ENCODE data around the gene TTC6. TPM values are rescaled to one million over a fixed set of nuclear protein-coding genes. Genes with fewer than 3 reads are reported as not detected.

The TTC6 gene
- total and polyA plus RNA-seq, 2 donors (not counting 3 experiments of a cell fraction or from before 2014, with no cell fraction given): 0.75 TPM; not detected in 1

- no peaks in the 10 kb centered on the region for H3K79me2 ChIP-seq (ENCODE audit: control insufficient read depth, insufficient read depth, low read length)
- H3K4me1 ChIP-seq (ENCODE audit: control insufficient read depth, extremely low read depth, insufficient read depth, low read length): peaks cover 4% of the 10 kb centered on the region
- no peak for FAIRE-seq
- H3K4me2 ChIP-seq (ENCODE audit: insufficient read depth, low read length): no peak overlapping the region
- intact Hi-C loops (cut with micrococcal nuclease) (no loop called here), dilution Hi-C loops (cut with MboI; ENCODE audit: extremely low pct_ligation_motif_present, low sequenced_read_pairs) (no loop called here)
- H3K27ac ChIP-seq (ENCODE audit: insufficient read depth, low read depth, low read length): no peak overlapping the region
- no peaks in the 10 kb centered on the region for H4K20me1 ChIP-seq (replicated peaks; ENCODE audit: control insufficient read depth, extremely low read depth, insufficient read depth, low read length)
- H3K9ac ChIP-seq (replicated peaks; ENCODE audit: extremely low read depth, insufficient read depth, low read length): no peak overlapping the region
- DNase-seq (ENCODE audit: low read depth, low spot score): no peak
- H3K9me3 ChIP-seq (replicated peaks; ENCODE audit: control insufficient read depth, insufficient read depth, low read length): no peaks in the 10 kb centered on the region
- TF ChIP-seq GATA2 (IDR thresholded peaks at IDR 0.05; ENCODE audit: insufficient read depth, insufficient read length, low read depth, low read length): no peak
- no peaks in the 10 kb centered on the region for H3K36me3 ChIP-seq (ENCODE audit: control insufficient read depth in 2 of 2, extremely low read depth in 1 of 2, insufficient read depth in 2 of 2, low read length in 2 of 2)
- H3K27me3 ChIP-seq (ENCODE audit: control insufficient read depth in 2 of 2, insufficient read depth in 2 of 2, low read length in 2 of 2): no peaks in the 10 kb centered on the region
- H3K4me3 ChIP-seq (replicated peaks in 1 of 3; ENCODE audit: insufficient read depth in 1 of 3, low read depth in 1 of 3, low read length in 3 of 3): no peak overlapping the region
- no TSS peak for BruUV-seq (replicated peaks)
- ChIA-PET POLR2A (no interaction called here), CTCF (interaction anchor here (1.1 kb wide), 1 partner anchor 12 kb away, joined by 4 read pairs; no protein-coding TSS in a partner anchor)
- H3K9me1 ChIP-seq (replicated peaks; ENCODE audit: control insufficient read depth, extremely low read depth, insufficient read depth, low read length): no peaks in the 10 kb centered on the region
- H2AFZ ChIP-seq (ENCODE audit: low read depth, low read length): no peak overlapping the region
Observed at GRCh38 chr14:37559386-37559785, 36.0 kb upstream of the TTC6 start.

GRCh38 chr14:37563189-37563588 lies 32.2 kb upstream of the TTC6 start:
- ChIA-PET CTCF (interaction anchor here (1.9 kb wide), 1 partner anchor 34 kb away, joined by 4 read pairs; no protein-coding TSS in a partner anchor), POLR2A (no interaction called here)
- dilution Hi-C loops (cut with MboI; ENCODE audit: extremely low pct_ligation_motif_present, low sequenced_read_pairs) (no loop called here), intact Hi-C loops (cut with micrococcal nuclease) (no loop called here)
- H3K4me2 ChIP-seq (ENCODE audit: insufficient read depth, low read length): no peak overlapping the region
- H3K4me1 ChIP-seq (ENCODE audit: control insufficient read depth, extremely low read depth, insufficient read depth, low read length): peaks cover 19% of the 10 kb centered on the region
- no peaks in the 10 kb centered on the region for H3K36me3 ChIP-seq (ENCODE audit: control insufficient read depth in 2 of 2, extremely low read depth in 1 of 2, insufficient read depth in 2 of 2, low read length in 2 of 2)
- H3K9me3 ChIP-seq (replicated peaks; ENCODE audit: control insufficient read depth, insufficient read depth, low read length): no peaks in the 10 kb centered on the region
- H3K27ac ChIP-seq (ENCODE audit: insufficient read depth, low read depth, low read length): no peak overlapping the region
- no peak for TF ChIP-seq POLR2A (IDR thresholded peaks at IDR 0.05; ENCODE audit: low read depth, low read length)
- TF ChIP-seq FOS (IDR thresholded peaks at IDR 0.05; ENCODE audit: borderline replicate concordance, insufficient read depth, low read length): no peak
- TF ChIP-seq GATA2 (IDR thresholded peaks at IDR 0.05; ENCODE audit: insufficient read depth, insufficient read length, low read depth, low read length): no peak
- TF ChIP-seq POLR2AphosphoS5 (IDR thresholded peaks at IDR 0.05; ENCODE audit: insufficient read depth, low read depth, low read length): no peak
- no peak for TF ChIP-seq JUN (IDR thresholded peaks at IDR 0.05; ENCODE audit: borderline replicate concordance, insufficient read depth, insufficient read length, low read depth)
- no peak for TF ChIP-seq EZH2 (IDR thresholded peaks at IDR 0.05; ENCODE audit: borderline replicate concordance, low read depth, low read length, severe bottlenecking)
- no peak for TF ChIP-seq MAX (IDR thresholded peaks at IDR 0.05; ENCODE audit: insufficient read depth, insufficient read length)
- TF ChIP-seq MYC (IDR thresholded peaks at IDR 0.05; ENCODE audit: low read depth, low read length): no peak
- no peak for TF ChIP-seq CTCF (IDR thresholded peaks at IDR 0.05; ENCODE audit: extremely low read depth in 1 of 2, insufficient read depth in 1 of 2, low read depth in 1 of 2, low read length in 2 of 2)
- BruUV-seq (replicated peaks): no TSS peak
- no peaks in the 10 kb centered on the region for H4K20me1 ChIP-seq (replicated peaks; ENCODE audit: control insufficient read depth, extremely low read depth, insufficient read depth, low read length)
- no peaks in the 10 kb centered on the region for H3K79me2 ChIP-seq (ENCODE audit: control insufficient read depth, insufficient read depth, low read length)
- H3K9me1 ChIP-seq (replicated peaks; ENCODE audit: control insufficient read depth, extremely low read depth, insufficient read depth, low read length): no peaks in the 10 kb centered on the region
- H3K9ac ChIP-seq (replicated peaks; ENCODE audit: extremely low read depth, insufficient read depth, low read length): no peak overlapping the region
- H3K4me3 ChIP-seq (replicated peaks in 1 of 3; ENCODE audit: insufficient read depth in 1 of 3, low read depth in 1 of 3, low read length in 3 of 3): no peak overlapping the region
- H3K27me3 ChIP-seq (ENCODE audit: control insufficient read depth in 2 of 2, insufficient read depth in 2 of 2, low read length in 2 of 2): no peaks in the 10 kb centered on the region
- FAIRE-seq (no peak), DNase-seq (ENCODE audit: low read depth, low spot score) (no peak)
- H2AFZ ChIP-seq (ENCODE audit: low read depth, low read length): no peak overlapping the region
